ENCODE results near the gene AMFR. TPM values are rescaled to one million over a fixed set of nuclear protein-coding genes. Genes with fewer than 3 reads are reported as not detected.

The AMFR gene
- total RNA-seq, 1 experiment from 2014 or later = 25.6 TPM

DNA sequence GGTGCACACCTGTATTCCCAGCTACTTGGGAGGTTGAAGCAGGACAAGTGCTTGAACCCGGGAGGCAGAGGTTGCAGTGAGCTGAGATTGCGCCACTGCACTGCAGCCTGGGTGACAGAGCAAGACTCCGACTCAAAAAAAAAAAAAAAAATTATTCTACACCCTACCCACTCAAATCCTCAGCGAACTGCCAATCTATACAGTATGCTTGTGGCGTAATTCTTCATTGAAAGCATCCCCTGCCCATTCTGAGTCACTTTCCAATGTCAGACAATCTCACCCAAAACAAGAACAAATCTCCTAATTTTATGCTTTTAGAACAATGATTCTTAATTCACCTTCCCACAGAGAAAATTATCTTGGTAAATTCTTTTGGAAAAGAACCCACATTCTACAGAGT lies 12.0 kb downstream of the AMFR start:
- Histone ChIP-seq H2BK12ac (ENCODE audit: insufficient read length, low read depth, low read length) (no peak overlapping the region), H3K23ac (ENCODE audit: insufficient read length, low read depth, low read length) (no peak overlapping the region), H2AFZ (ENCODE audit: low read length) (no peak overlapping the region), H3K56ac (ENCODE audit: insufficient read length, low read depth, low read length) (no peak overlapping the region), H3K14ac (ENCODE audit: insufficient read depth, low read length) (no peak overlapping the region), H3K18ac (ENCODE audit: insufficient read length, low read depth, low read length) (no peak overlapping the region), H2AK5ac (ENCODE audit: insufficient read length, low read length) (no peak overlapping the region), H4K20me1 (ENCODE audit: control insufficient read depth, insufficient read depth, insufficient read length) (no peaks in the 10 kb centered on the region), H3K4me2 (ENCODE audit: insufficient read depth, insufficient read length, low read length) (no peak overlapping the region), H4K8ac (replicated peaks; ENCODE audit: insufficient read length, low read depth, low read length) (no peak overlapping the region), H2BK15ac (ENCODE audit: low read depth, low read length) (no peak overlapping the region), H3K23me2 (ENCODE audit: insufficient read length, low read depth, low read length, poor library complexity, severe bottlenecking) (no peaks in the 10 kb centered on the region), H2BK20ac (ENCODE audit: low read depth, low read length, poor library complexity, severe bottlenecking) (no peak overlapping the region), H3K27ac (ENCODE audit: insufficient read length, low read depth, low read length) (no peak overlapping the region), H3K4me1 (ENCODE audit: insufficient read depth, low read length) (peaks cover 6% of the 10 kb centered on the region; the same call in 1 of the 2 replicates), H4K5ac (ENCODE audit: insufficient read length, low read depth, low read length) (no peak overlapping the region), H3K79me2 (ENCODE audit: insufficient read depth, low read length) (no peaks in the 10 kb centered on the region; the same call in 1 of the 2 replicates), H3K79me1 (ENCODE audit: insufficient read depth, low read depth, low read length, poor library complexity, severe bottlenecking) (no peaks in the 10 kb centered on the region), H3T11ph (ENCODE audit: low read length) (no peak overlapping the region), H3K9ac (ENCODE audit: extremely low read depth, insufficient read length, low read length) (no peak overlapping the region), H3K4ac (ENCODE audit: low read depth, low read length) (no peak overlapping the region), H3K27me3 (ENCODE audit: insufficient read depth, low read length) (no peaks in the 10 kb centered on the region; the same call in 1 of the 2 replicates), H2BK120ac (ENCODE audit: low read depth, low read length, poor library complexity, severe bottlenecking) (no peak overlapping the region), H3K9me3 (ENCODE audit: control insufficient read depth, low read depth, low read length) (no peaks in the 10 kb centered on the region), H4K91ac (ENCODE audit: insufficient read length, low read depth, low read length) (no peak overlapping the region), H2BK5ac (ENCODE audit: insufficient read length, low read length) (no peak overlapping the region)
- Mint-ChIP-seq H3K27me3 (ENCODE audit: low read depth) (no peaks in the 10 kb centered on the region), H3K36me3 (ENCODE audit: insufficient read depth in 1 of 3, low read depth in 3 of 3) (peaks cover 8 to 28% (median 27%) of the 10 kb centered on the region in 3 experiments), H3K27ac (no peak overlapping the region; a peak in 1 of 7 replicates), H3K4me1 (peaks cover 11 to 19% of the 10 kb centered on the region in 2 experiments), H3K4me3 (no peak overlapping the region), H3K9me3 (no peaks in the 10 kb centered on the region)
- DNase-seq = no peak
- TF ChIP-seq, protein P1, sequence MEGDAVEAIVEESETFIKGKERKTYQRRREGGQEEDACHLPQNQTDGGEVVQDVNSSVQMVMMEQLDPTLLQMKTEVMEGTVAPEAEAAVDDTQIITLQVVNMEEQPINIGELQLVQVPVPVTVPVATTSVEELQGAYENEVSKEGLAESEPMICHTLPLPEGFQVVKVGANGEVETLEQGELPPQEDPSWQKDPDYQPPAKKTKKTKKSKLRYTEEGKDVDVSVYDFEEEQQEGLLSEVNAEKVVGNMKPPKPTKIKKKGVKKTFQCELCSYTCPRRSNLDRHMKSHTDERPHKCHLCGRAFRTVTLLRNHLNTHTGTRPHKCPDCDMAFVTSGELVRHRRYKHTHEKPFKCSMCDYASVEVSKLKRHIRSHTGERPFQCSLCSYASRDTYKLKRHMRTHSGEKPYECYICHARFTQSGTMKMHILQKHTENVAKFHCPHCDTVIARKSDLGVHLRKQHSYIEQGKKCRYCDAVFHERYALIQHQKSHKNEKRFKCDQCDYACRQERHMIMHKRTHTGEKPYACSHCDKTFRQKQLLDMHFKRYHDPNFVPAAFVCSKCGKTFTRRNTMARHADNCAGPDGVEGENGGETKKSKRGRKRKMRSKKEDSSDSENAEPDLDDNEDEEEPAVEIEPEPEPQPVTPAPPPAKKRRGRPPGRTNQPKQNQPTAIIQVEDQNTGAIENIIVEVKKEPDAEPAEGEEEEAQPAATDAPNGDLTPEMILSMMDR (conservative IDR thresholded peaks at IDR 0.05) = no peak
- WGBS (ENCODE audit: extremely low coverage, insufficient read length, low lambda C conversion rate) = no CpG with 5 or more reads among the region's 5 CpGs
